ENCODE measurements around the gene BAG1.

GRCh38 chr9:33264003-33264472 lies 470 bp downstream of the BAG1 start:
- TF ChIP-seq CTCF (IDR thresholded peaks at IDR 0.05; ENCODE audit: insufficient read depth, low read length, poor library complexity, severe bottlenecking) (no peak), EZH2phosphoT487 (conservative IDR thresholded peaks at IDR 0.05; ENCODE audit: low read length) (no peak)

All from SU-DHL-6 (cell line).